ENCODE data around the gene RPGRIP1. TPM values are rescaled to one million over a fixed set of nuclear protein-coding genes. Genes with fewer than 3 reads are reported as not detected.

Gene RPGRIP1
- total and polyA plus RNA-seq, 2 of the 4 experiments (the other 2 are of a cell fraction), result not detected

GRCh38 chr14:21309238-21309636 is 29.4 kb downstream of the RPGRIP1 start:
- BruUV-seq (replicated peaks), result no TSS peak
- no peak overlapping the region for H3K4me3 ChIP-seq (ENCODE audit: insufficient read depth, low read depth, low read length)

More at GRCh38 chr14:21309238-21309636, 29.4 kb downstream of the RPGRIP1 start:
- H3K4ac ChIP-seq (ENCODE audit: low read depth, low read length), result no peak overlapping the region
- WGBS, 2 experiments (ENCODE audit: extremely low coverage in 2 of 2, insufficient read length in 1 of 2), result 100% methylated on average over 1 of the region's 8 CpGs; no CpG with 5 or more reads in 1 of the 2 experiments
- no peak overlapping the region for H3K4me2 ChIP-seq (ENCODE audit: low read depth, low read length)
- in situ Hi-C loops (cut with MboI; ENCODE audit: low sequenced_read_pairs), result no loop called here
- no peak overlapping the region for H2AK5ac ChIP-seq (ENCODE audit: low read depth, low read length)
- dilution Hi-C loops (cut with HindIII; ENCODE audit: low sequenced_read_pairs, unreplicated experiment), result no loop called here
- no peak overlapping the region for H3K56ac ChIP-seq (ENCODE audit: extremely low read depth, insufficient read depth, low read length)
- intact Hi-C loops (cut with micrococcal nuclease), result no loop called here
- H2BK5ac ChIP-seq (ENCODE audit: low read depth, low read length, poor library complexity, severe bottlenecking), result no peak overlapping the region
- no peak overlapping the region for H3K18ac ChIP-seq (ENCODE audit: low read depth, low read length)
- no peak overlapping the region for H2BK20ac ChIP-seq (ENCODE audit: low read depth, low read length)
- H3K9ac ChIP-seq (ENCODE audit: low read depth, low read length), result no peak overlapping the region
- H4K5ac ChIP-seq (ENCODE audit: low read depth, low read length), result no peak overlapping the region
- H3K36me3 ChIP-seq (ENCODE audit: control insufficient read depth, insufficient read depth, low read length), result no peaks in the 10 kb centered on the region
- ATAC-seq (ENCODE audit: low read depth) (no peak), DNase-seq (no peak)
- POLR2A ChIA-PET (ENCODE audit: unreplicated experiment), result no interaction called here
- no peaks in the 10 kb centered on the region for H4K20me1 ChIP-seq (ENCODE audit: insufficient read depth, low read length)
- H3K9me1 ChIP-seq (ENCODE audit: insufficient read depth, low read length), result no peaks in the 10 kb centered on the region
- no peak overlapping the region for H2BK15ac ChIP-seq (ENCODE audit: low read depth, low read length)
- no peak overlapping the region for H2BK120ac ChIP-seq (ENCODE audit: low read depth, low read length)
- H2AFZ ChIP-seq (replicated peaks; ENCODE audit: low read length, poor library complexity), result no peak overlapping the region
- no peaks in the 10 kb centered on the region for H3K4me1 ChIP-seq (ENCODE audit: control insufficient read depth, insufficient read depth, low read length)
- no peak overlapping the region for H4K91ac ChIP-seq (ENCODE audit: insufficient read depth, low read depth, low read length)
- H3K27me3 ChIP-seq (ENCODE audit: control insufficient read depth, insufficient read depth, low read length), result peaks cover 28% of the 10 kb centered on the region
- no peak overlapping the region for H3K14ac ChIP-seq (replicated peaks; ENCODE audit: low read depth, low read length)
- no peak overlapping the region for H4K8ac ChIP-seq (ENCODE audit: low read depth in 2 of 2, low read length in 2 of 2)
- H3K27ac ChIP-seq (ENCODE audit: insufficient read depth, low read length), result no peak overlapping the region
- no peak overlapping the region for H2AK9ac ChIP-seq (replicated peaks; ENCODE audit: low read depth, low read length, poor library complexity)
- CTCF ChIA-PET, result no interaction called here
- H3K79me1 ChIP-seq (ENCODE audit: low read depth in 1 of 2, low read length in 2 of 2), result no peaks in the 10 kb centered on the region
- no peaks in the 10 kb centered on the region for H3K9me3 ChIP-seq (ENCODE audit: control insufficient read depth, insufficient read depth, low read length)
- no peak overlapping the region for H3K23ac ChIP-seq (ENCODE audit: low read depth, low read length)
- no peak for TF ChIP-seq RCOR1 (IDR thresholded peaks at IDR 0.05; ENCODE audit: insufficient replicate concordance, low read length)
- TF ChIP-seq MAFK (IDR thresholded peaks at IDR 0.05; ENCODE audit: low read depth, low read length), result no peak
- TF ChIP-seq CHD1 (IDR thresholded peaks at IDR 0.05; ENCODE audit: low read depth, low read length), result no peak
- no peak for TF ChIP-seq BHLHE40 (IDR thresholded peaks at IDR 0.05; ENCODE audit: low read depth, low read length)
- TF ChIP-seq NFE2L2 (IDR thresholded peaks at IDR 0.05; ENCODE audit: low read depth, low read length), result no peak
- TF ChIP-seq RFX5 (IDR thresholded peaks at IDR 0.05; ENCODE audit: low read depth, low read length), result no peak
- no peak for TF ChIP-seq FOS (IDR thresholded peaks at IDR 0.05; ENCODE audit: low read depth, low read length)
- no peak for TF ChIP-seq ELK1 (IDR thresholded peaks at IDR 0.05; ENCODE audit: borderline replicate concordance, low read depth, low read length)
- TF ChIP-seq USF2 (IDR thresholded peaks at IDR 0.05; ENCODE audit: low read depth, low read length), result no peak
- TF ChIP-seq CEBPB (IDR thresholded peaks at IDR 0.05; ENCODE audit: low read depth, low read length), result no peak
- TF ChIP-seq POLR2A (IDR thresholded peaks at IDR 0.05; ENCODE audit: low read depth, low read length), result no peak
- no peak for TF ChIP-seq MAZ (IDR thresholded peaks at IDR 0.05; ENCODE audit: borderline replicate concordance, low read depth, low read length)

Measured in IMR-90 (cell line).